ENCODE data around the gene DIPK1A.

DIPK1A gene

DNA sequence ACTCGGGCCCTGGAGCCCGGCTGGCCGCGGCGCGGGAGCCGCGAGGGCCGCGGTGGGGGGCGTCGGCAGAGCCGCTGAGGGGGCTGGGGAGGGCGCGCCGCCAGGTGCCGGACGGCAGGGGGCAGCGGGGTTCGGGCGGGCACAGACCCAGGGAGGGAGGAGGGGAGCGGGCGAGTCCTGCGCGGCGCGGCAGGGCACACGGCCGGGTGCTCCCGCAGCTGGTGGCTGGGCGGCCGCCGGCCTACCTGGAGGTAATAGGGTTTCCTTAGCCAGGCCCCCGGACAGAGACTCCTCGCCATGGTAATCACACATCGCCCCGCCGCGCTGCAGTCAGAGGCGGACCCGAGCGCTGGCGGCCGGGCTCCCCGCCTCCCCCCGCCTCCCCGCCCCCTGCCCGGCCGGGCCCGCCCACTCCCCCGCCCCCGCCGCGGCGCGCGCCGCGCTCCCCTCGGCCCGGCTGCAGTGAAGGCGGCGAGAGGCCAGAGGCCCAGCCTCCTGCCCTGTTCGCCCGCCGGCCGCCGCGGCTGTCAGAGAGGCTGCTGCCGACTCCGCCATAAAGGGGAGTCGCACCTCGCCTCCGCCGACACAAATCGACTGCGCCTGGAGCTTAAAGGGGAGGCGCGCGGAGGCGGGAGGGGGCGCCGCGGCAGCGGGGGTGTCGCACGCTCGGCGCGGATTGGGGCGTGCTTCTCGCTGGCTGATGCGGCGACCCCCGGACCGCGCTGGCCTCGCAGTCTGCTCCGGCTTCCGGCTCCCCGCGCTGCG, at the start of gene DIPK1A:
DIPK1A (minus strand) TSS at position 332 of the 765 bp plus-strand sequence; CDS start at position 299, 33 bp downstream.
- Mint-ChIP-seq H3K9me3 (no peaks in the 10 kb centered on the region), H3K36me3 (ENCODE audit: low read depth) (peaks cover 12% of the 10 kb centered on the region), H3K4me3 (peak within 1 kb of the TSS; percentile 95), H3K27ac (peak within 1 kb of the TSS; percentile 96), H3K4me1 (ENCODE audit: low read depth) (peaks cover 32% of the 10 kb centered on the region), H3K27me3 (ENCODE audit: low read depth) (no peaks in the 10 kb centered on the region)

DNA sequence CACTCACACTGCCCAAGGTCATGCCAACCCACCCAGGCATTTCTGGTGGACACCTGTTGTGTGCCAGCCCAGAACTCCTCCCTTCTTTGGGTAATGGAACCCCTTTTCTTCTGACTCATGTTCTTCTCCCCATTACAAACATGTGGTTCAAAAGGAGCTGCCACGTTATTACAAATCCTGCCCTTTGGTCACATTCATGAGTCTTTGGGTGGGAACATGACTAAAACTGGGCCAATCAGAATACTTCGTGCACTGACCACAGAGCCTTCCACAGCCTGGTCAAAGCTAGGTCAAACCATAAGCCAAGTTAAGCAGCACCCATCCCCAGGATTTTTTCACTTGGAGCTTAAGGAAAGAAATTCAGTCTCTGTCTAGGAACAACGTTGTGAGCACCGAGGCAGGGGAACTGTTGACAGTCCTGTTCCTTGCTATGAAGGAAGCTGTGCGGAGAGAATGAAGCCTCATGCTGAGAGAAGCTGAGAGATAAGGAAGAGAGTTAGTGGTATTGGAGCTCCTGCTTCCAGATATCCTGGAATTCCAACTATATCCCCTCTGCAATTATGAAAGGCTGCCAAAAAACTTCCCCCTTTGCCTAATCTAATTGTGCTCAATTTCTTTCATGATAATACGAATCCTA, 46.8 kb upstream of the DIPK1A start:
- peaks cover 31% of the 10 kb centered on the region for H3K27me3 Mint-ChIP-seq (ENCODE audit: low read depth)
- H3K27ac Mint-ChIP-seq = no peak overlapping the region
- H3K4me3 Mint-ChIP-seq = no peak overlapping the region
- no peaks in the 10 kb centered on the region for H3K36me3 Mint-ChIP-seq (ENCODE audit: low read depth)
- H3K4me1 Mint-ChIP-seq (ENCODE audit: low read depth) = no peaks in the 10 kb centered on the region
- H3K9me3 Mint-ChIP-seq = no peaks in the 10 kb centered on the region

DNA sequence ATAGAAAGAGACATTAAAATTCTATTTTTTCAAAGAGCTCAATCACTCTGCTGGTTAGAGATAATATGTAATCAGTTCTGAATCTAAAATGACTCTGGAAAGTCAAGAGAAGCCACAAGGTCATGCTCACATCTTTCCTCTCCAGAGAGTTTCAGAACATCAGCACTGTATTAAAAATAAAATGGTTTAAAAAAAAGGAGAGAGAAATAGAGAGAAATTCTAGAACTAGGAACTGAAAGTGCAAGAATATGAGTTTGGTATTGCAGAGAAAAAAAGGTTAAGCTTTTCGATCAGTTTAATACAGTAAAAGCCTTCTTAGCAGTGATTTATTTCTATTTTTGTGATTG, 44.0 kb upstream of the DIPK1A start:
- H3K4me1 Mint-ChIP-seq (ENCODE audit: low read depth) = no peaks in the 10 kb centered on the region
- H3K9me3 Mint-ChIP-seq = no peaks in the 10 kb centered on the region
- H3K27me3 Mint-ChIP-seq (ENCODE audit: low read depth) = peaks cover 50% of the 10 kb centered on the region
- no peak overlapping the region for H3K4me3 Mint-ChIP-seq
- no peaks in the 10 kb centered on the region for H3K36me3 Mint-ChIP-seq (ENCODE audit: low read depth)
- no peak overlapping the region for H3K27ac Mint-ChIP-seq

DNA sequence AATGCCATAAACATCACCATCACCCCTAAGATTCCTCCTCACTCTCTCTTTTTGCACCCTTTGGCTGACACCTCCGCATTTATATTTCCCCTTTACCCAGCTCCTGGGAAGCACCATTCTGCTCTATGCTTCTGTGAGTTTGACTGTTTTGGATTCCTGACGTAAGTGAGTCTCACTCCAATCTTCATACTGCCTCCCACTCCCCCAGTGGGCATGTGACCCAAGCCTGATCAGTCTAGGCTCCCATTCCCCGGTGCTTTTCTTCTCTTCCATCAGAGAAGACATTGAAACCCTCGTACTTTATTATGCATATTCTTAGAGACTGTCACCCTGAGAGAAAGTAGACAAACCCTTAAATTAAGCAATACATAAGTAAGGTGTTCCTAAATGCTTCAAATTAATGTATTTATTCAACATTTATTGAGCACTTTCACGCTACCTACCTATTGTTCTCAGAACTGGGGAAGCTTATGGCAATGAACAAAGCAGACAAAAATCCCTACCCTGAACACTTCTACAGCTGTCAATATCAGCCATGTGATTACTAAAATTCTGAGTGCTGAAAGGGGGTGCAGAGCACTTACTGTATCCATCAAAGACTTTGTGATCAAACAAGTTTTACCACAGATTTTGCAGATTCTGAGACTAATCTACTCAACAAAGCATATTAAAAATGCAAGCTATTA, 43.4 kb upstream of the DIPK1A start:
- Mint-ChIP-seq H3K9me3 (no peaks in the 10 kb centered on the region), H3K27ac (no peak overlapping the region), H3K4me1 (ENCODE audit: low read depth) (no peaks in the 10 kb centered on the region), H3K36me3 (ENCODE audit: low read depth) (no peaks in the 10 kb centered on the region), H3K27me3 (ENCODE audit: low read depth) (peaks cover 53% of the 10 kb centered on the region), H3K4me3 (no peak overlapping the region)

DNA sequence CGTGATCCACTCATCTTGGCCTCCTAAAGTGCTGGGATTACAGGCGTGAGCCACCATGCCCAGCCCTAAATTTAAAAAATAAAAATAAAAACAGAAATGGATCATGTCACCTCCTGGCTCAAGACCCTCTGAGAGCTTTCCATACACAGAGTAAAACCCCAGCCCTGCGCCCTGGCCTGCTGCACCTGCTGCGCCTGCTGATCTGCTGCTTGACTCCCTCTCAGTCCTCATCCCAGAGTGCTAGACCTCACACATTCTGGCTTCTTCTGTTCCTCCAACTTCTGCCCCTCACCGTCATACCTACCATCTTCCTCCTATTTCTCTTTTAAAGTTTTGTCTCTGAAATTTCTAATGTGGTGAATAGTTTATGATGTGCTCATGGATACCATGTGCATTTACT, 42.7 kb upstream of the DIPK1A start:
- H3K4me1 Mint-ChIP-seq (ENCODE audit: low read depth) = no peaks in the 10 kb centered on the region
- H3K27ac Mint-ChIP-seq = no peak overlapping the region

DNA sequence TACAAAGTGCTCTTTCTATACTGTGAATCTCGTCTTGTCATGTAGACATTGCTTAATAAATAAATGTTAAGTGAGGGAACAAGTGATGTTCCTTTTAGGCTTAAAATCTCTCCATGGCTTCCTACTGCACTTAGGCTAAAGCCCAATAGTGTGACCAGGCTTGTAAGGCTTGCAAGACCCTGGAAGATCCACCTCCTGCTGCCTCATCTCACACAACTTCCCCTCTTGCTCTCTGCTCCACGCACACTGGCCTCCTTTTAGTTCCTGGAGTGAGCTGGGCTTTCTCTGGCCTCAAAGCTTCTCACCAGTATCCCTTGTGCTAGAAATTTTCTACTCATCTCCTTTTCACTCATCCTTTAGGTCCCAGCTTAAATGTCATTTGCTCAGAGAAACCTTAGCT, 41.5 kb upstream of the DIPK1A start:
- H3K27ac Mint-ChIP-seq = no peak overlapping the region
- peaks cover 42% of the 10 kb centered on the region for H3K27me3 Mint-ChIP-seq (ENCODE audit: low read depth)
- peaks cover 2% of the 10 kb centered on the region for H3K4me1 Mint-ChIP-seq (ENCODE audit: low read depth)
- no peak overlapping the region for H3K4me3 Mint-ChIP-seq
- no peaks in the 10 kb centered on the region for H3K36me3 Mint-ChIP-seq (ENCODE audit: low read depth)
- H3K9me3 Mint-ChIP-seq = no peaks in the 10 kb centered on the region

More for the DNA sequence above, 42.7 kb upstream of the DIPK1A start:
- Mint-ChIP-seq H3K27me3 (ENCODE audit: low read depth) (peaks cover 53% of the 10 kb centered on the region), H3K9me3 (no peaks in the 10 kb centered on the region), H3K36me3 (ENCODE audit: low read depth) (no peaks in the 10 kb centered on the region), H3K4me3 (no peak overlapping the region)

DNA sequence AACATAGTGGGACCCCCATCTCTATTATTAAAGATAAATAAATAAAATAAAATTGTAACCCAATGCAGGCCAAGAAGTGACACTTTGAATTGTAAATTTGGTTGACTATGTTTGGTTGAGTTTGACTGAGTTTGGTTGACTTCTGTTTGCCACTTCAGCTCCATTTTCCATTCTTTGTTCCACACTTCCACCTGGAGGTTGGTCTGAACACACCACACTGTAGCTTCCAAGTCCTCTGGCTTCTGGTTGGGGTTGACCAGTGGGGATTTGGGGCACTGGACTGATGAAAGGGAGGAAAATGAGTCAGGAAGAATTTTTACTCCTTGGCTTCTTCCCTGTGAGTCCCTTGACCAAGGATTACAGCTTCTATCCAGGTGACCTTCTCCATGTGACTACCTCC, 40.6 kb upstream of the DIPK1A start:
- no peaks in the 10 kb centered on the region for H3K9me3 Mint-ChIP-seq
- no peak overlapping the region for H3K4me3 Mint-ChIP-seq
- peaks cover 2% of the 10 kb centered on the region for H3K4me1 Mint-ChIP-seq (ENCODE audit: low read depth)
- peaks cover 42% of the 10 kb centered on the region for H3K27me3 Mint-ChIP-seq (ENCODE audit: low read depth)
- H3K27ac Mint-ChIP-seq = no peak overlapping the region
- H3K36me3 Mint-ChIP-seq (ENCODE audit: low read depth) = no peaks in the 10 kb centered on the region

DNA sequence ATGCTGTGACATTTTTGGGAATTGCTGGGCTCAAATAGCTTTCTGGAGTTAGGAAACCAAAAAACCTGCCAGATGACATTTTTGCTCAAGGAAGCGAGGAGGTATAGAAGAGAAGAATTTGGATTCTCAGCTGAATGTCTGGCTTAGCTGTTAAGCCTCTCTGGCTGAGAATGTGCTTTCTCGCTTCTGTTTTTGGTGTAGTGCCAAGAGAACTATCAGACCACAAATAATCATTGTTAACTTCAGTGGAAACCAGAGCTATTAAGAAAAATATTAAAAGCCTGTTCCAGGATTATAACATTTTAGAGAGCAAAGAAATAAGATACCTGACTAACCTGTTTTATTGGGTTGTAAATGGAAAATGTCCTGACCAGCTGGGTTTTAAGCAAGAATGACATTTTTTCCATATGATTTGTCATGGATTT, 39.5 kb upstream of the DIPK1A start:
- peaks cover 41% of the 10 kb centered on the region for H3K27me3 Mint-ChIP-seq (ENCODE audit: low read depth)
- H3K4me3 Mint-ChIP-seq = no peak overlapping the region
- no peaks in the 10 kb centered on the region for H3K36me3 Mint-ChIP-seq (ENCODE audit: low read depth)
- H3K4me1 Mint-ChIP-seq (ENCODE audit: low read depth) = peaks cover 2% of the 10 kb centered on the region
- H3K27ac Mint-ChIP-seq = no peak overlapping the region
- H3K9me3 Mint-ChIP-seq = no peaks in the 10 kb centered on the region

DNA sequence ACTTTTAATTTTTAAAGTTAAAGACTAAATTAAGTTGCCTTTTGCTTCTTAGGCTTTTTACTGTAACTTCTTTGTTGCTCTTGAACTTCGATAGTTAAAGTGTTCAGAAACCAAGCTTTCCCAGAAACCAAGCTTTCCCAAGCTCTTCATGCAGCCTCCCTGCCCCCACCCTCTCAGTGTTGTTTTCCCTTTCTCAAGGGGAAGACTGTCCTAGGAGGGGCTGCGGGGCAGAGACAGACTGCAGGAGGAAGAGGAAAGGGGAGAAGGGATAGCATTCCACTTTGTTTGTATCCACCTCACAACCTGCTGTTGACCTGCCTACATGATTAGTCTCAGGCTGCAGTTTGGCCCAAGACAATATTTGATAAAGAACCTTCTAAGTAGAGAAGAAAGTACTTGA, 39.0 kb upstream of the DIPK1A start:
- Mint-ChIP-seq H3K4me3 (no peak overlapping the region), H3K9me3 (no peaks in the 10 kb centered on the region), H3K4me1 (ENCODE audit: low read depth) (peaks cover 2% of the 10 kb centered on the region), H3K27me3 (ENCODE audit: low read depth) (peaks cover 38% of the 10 kb centered on the region), H3K36me3 (ENCODE audit: low read depth) (no peaks in the 10 kb centered on the region), H3K27ac (no peak overlapping the region)

DNA sequence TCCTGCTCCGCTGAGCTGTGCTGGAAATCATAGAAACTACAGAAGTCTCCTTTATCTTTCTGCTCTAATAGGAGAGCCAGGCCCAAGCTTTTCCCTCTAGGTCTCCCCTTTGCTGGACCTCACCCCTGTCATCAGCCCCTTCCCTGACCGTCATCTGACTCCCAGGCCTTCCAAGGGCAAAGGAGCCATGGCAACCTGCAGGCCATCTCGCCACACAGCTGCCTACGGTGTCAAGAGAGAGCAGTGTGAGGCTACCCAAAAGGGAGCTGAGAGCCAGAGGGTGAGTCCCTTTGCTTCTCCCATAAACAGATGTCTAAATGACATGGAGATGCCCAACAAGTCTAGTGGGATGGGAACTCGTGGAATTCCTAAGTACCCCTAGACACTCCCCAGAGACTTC, 37.6 kb upstream of the DIPK1A start:
- Mint-ChIP-seq H3K27ac (no peak overlapping the region), H3K4me1 (ENCODE audit: low read depth) (peaks cover 8% of the 10 kb centered on the region), H3K36me3 (ENCODE audit: low read depth) (no peaks in the 10 kb centered on the region), H3K9me3 (no peaks in the 10 kb centered on the region), H3K4me3 (no peak overlapping the region), H3K27me3 (ENCODE audit: low read depth) (peaks cover 24% of the 10 kb centered on the region)

DNA sequence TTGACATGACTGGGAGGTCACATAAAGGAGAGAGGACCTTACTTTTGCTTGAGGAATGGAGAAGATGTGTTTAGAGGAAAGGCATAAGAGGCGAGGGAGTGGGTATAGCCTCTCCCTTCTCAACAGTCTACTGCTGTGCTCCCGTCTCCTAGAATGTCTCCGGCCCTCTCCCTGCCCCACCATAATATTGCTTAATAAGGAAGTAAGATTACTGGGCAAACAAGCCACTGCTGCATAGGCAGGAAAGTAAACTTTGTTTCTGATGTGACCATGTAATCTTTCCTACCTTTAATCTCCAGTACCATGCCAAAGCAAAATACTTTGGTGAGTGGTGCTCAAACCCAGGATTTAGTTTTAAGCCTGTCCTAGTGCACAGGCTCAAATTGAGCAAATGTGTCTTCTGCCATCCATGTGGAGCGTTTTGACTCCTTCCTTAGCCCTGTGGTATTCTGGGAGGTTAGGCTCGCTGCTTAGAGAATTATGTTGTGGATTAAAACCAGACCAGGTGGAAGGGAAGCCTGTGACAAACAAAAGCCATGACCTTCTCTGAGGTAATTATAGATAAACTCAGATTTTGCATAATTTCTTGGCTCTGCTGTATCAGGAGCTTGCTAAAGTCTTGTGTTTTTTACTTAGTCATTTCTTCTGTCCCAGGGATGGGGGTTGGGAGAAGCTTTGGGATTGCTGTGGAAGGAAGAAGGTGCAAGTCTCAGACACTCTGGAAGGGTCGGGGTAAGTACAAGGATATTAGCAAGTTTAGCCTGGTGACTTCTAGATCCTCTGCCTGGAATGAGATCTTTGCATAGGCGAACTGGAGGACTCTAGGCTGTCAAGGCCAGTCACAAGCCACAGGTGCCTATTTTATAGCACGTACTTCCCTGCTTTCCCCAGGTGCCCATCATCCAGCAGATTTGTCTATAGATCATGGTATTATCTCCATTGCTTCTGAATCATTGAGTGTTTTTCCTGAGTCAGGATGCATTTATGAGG, 34.5 kb upstream of the DIPK1A start:
- H3K36me3 Mint-ChIP-seq (ENCODE audit: low read depth) = peaks cover 3% of the 10 kb centered on the region
- no peak overlapping the region for H3K27ac Mint-ChIP-seq
- no peak overlapping the region for H3K4me3 Mint-ChIP-seq
- H3K27me3 Mint-ChIP-seq (ENCODE audit: low read depth) = peaks cover 8% of the 10 kb centered on the region
- H3K4me1 Mint-ChIP-seq (ENCODE audit: low read depth) = peaks cover 26% of the 10 kb centered on the region
- H3K9me3 Mint-ChIP-seq = no peaks in the 10 kb centered on the region

DNA sequence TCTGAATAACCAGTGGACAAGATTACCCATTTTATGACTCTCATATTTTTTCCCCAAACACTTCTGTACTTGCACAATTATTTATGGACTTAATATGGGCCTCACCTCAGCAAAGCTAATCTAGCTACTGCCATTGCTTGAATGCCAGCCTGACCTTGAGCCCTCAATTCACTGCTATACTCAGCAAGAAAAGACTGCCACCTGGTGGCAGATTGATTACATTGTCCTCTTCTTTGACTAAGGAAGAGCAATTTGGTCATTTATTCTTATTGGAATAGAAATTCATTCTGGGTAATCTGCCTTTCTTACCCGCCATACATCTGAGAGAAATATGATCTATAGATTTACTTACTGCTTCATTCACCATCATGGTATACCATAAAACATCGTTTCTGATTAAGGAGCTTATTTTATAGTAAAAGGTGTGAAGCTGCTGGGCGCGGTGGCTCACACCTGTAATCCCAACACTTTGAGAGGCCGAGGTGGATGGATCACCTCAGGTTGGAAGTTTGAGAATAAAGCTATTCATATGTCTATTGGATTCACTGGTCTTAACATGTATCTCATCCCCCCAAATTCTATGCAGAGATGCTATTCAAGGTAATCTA, 32.9 kb upstream of the DIPK1A start:
- Mint-ChIP-seq H3K27me3 (ENCODE audit: low read depth) (no peaks in the 10 kb centered on the region), H3K36me3 (ENCODE audit: low read depth) (peaks cover 3% of the 10 kb centered on the region), H3K27ac (peak overlapping the region; percentile 35), H3K4me1 (ENCODE audit: low read depth) (peaks cover 42% of the 10 kb centered on the region), H3K9me3 (no peaks in the 10 kb centered on the region), H3K4me3 (no peak overlapping the region)

DNA sequence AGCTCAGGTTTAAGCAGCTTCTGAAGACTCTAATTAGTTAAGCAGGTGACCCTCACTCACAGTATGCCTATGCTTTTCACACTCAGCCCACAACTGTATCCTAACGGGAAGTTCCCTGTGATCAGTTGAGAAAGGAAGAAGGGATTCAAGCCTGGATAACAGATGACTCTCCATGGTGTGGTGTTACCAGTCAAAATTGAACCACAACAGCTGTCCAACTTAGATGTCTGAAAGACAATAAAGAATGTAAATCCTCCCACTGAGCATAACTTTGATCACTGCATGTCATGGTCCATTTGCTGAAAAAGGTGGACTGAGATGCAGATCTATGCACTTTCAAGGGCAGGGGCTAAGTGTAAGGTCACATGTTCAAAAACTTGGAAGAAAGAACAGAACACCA, 32.3 kb upstream of the DIPK1A start:
- peaks cover 46% of the 10 kb centered on the region for H3K4me1 Mint-ChIP-seq (ENCODE audit: low read depth)
- no peak overlapping the region for H3K4me3 Mint-ChIP-seq
- H3K36me3 Mint-ChIP-seq (ENCODE audit: low read depth) = peaks cover 3% of the 10 kb centered on the region
- no peaks in the 10 kb centered on the region for H3K27me3 Mint-ChIP-seq (ENCODE audit: low read depth)
- no peaks in the 10 kb centered on the region for H3K9me3 Mint-ChIP-seq
- H3K27ac Mint-ChIP-seq = peak overlapping the region; percentile 10

DNA sequence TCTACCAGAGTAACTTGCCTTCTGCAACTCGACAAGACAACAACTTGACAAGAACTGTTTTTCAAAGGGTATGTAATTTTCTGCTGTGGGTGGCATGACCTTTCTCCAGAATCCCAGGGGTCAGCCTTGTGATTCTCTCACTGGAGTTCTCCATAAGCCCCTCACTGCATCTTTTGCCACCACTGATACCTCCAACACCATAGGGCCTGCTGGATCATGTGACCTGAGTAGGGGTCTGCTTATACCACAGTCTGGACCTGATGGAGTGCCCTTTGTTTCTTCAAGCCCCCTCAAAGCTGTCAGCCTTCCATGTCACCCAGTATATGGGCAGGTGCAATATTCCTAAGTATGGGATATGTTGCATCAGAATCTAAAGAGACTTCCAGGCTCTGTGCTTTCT, 31.6 kb upstream of the DIPK1A start:
- Mint-ChIP-seq H3K36me3 (ENCODE audit: low read depth) (peaks cover 3% of the 10 kb centered on the region), H3K9me3 (no peaks in the 10 kb centered on the region), H3K27me3 (ENCODE audit: low read depth) (no peaks in the 10 kb centered on the region), H3K4me1 (ENCODE audit: low read depth) (peaks cover 45% of the 10 kb centered on the region), H3K27ac (no peak overlapping the region), H3K4me3 (no peak overlapping the region)
